Fibroblast of the aortic adventitia (primary cell): Measurements from ENCODE around the gene KIF21A. TPM values are rescaled to one million over a fixed set of nuclear protein-coding genes. Genes with fewer than 3 reads are reported as not detected.
A peak's percentile ranks its signal among the peaks of the same experiment; 100 is the strongest.
"Not testable (repeated sequence)": the region's sequence is repeated elsewhere in the genome, so short reads cannot be mapped to it uniquely, and the experiment has no call there.

Source experiments
- DNase-seq: peaks from one replicate; pipeline ENCODE4 v3.0.0-alpha.2; 2010; ENCODE audit warnings: low read depth
- H3K4me3 ChIP-seq: 2 replicates; pipeline ENCODE4 v1.5.1; 2011; ENCODE audit warnings: low read depth, mild to moderate bottlenecking, control low read depth, low read length, moderate library complexity
- total RNA-seq: library from RNA; depleted of rRNA; stranded (reverse); fragments of >200 nt; gene quantifications from 2 replicates; pipeline ENCODE4 v1.2.3, GENCODE V29; 2012; ENCODE audit warnings: low replicate concordance
- TF ChIP-seq, protein P1 (sequence below): IDR thresholded peaks from 2 replicates; pipeline ENCODE4 v1.5.1; 2011; ENCODE audit warnings: mild to moderate bottlenecking, low read length, control low read depth, inconsistent platforms; ENCODE audit not compliant: insufficient read depth

KIF21A gene
- total RNA-seq, 1 donor: 10.8 TPM

DNA sequence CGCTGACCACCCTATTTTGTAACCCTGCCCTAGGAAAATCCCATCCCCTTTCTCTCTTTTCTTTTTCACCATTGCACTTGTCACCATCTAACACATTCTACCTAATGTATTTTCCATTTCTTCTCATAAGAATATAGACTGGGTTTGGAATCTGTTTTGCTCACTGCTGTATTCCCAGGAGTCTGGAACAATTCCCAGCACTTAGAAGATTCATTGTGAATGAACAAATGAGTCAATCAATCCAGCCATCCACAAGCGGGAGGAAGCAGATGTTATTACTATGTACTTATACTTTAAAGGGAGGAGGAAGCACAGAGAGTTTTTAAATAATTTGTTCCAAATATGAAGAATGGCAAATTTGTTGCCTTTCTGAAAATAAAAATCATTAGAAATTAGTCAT, 142.1 kb downstream of the KIF21A start:
- DNase-seq: peak; percentile 27
- TF ChIP-seq, protein P1, sequence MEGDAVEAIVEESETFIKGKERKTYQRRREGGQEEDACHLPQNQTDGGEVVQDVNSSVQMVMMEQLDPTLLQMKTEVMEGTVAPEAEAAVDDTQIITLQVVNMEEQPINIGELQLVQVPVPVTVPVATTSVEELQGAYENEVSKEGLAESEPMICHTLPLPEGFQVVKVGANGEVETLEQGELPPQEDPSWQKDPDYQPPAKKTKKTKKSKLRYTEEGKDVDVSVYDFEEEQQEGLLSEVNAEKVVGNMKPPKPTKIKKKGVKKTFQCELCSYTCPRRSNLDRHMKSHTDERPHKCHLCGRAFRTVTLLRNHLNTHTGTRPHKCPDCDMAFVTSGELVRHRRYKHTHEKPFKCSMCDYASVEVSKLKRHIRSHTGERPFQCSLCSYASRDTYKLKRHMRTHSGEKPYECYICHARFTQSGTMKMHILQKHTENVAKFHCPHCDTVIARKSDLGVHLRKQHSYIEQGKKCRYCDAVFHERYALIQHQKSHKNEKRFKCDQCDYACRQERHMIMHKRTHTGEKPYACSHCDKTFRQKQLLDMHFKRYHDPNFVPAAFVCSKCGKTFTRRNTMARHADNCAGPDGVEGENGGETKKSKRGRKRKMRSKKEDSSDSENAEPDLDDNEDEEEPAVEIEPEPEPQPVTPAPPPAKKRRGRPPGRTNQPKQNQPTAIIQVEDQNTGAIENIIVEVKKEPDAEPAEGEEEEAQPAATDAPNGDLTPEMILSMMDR: no peak
- no peak overlapping the region for H3K4me3 ChIP-seq

DNA sequence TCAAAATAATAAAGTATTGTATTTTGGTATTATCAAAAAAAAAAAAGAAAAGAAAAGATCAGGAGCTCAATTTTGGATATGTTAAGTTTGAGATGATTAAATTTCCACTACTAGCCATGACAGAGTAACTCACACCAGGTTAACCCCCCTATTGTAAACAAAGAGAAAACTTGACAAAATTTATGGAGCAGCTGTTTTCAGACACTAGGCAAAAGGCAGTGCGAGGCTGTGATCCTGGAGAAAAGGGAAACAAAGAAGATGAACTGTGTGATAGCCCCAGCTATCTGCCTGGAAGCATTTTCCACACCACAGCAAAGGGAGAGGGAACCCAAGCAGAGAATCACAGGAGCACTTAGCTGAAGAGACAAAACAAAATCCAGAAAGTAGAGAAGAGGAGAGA, 145.0 kb downstream of the KIF21A start:
- no peak overlapping the region for H3K4me3 ChIP-seq
- TF ChIP-seq, protein P1: no peak
- DNase-seq: no peak

DNA sequence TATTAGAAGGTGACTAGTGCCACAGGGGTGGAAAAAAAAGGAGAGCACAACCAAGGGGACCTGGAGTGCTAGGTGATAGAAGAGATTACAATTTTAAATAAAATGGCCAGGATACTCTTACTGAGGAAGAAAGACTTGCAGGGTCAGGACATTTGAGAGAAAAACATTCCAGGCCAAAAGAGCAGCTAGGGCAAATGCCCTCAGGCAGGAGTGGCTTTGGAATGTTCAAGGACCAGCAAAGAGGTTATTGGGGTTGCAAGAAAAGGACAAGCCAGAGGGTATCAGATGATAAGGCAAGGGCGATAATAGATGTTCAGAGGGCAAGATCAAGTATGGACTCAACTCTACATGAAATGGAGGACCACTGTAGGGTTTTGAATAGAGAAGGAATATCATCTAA, 146.4 kb downstream of the KIF21A start:
- TF ChIP-seq, protein P1: no peak
- DNase-seq: no peak

DNA sequence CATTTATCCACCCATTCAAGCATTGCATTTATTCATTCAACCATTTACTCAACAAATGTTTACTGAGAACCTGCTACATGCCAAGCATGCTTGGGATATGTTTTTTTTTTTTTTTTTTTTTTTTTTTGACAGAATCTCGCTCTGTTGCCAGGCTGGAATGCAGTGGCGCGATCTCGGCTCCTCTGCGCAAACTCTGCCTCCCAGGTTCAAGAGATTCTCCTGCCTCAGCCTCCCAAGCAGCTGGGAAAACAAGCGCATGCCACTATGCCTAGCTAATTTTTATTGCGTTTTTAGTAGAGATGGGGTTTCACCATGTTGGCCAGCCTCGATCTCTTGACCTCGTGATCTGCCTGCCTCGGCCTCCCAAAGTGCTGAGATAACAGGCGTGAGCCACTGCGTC, 147.3 kb downstream of the KIF21A start:
- DNase-seq, H3K4me3 ChIP-seq: not testable (repeated sequence)

More for the DNA sequence above, 146.4 kb downstream of the KIF21A start:
- H3K4me3 ChIP-seq: no peak overlapping the region

DNA sequence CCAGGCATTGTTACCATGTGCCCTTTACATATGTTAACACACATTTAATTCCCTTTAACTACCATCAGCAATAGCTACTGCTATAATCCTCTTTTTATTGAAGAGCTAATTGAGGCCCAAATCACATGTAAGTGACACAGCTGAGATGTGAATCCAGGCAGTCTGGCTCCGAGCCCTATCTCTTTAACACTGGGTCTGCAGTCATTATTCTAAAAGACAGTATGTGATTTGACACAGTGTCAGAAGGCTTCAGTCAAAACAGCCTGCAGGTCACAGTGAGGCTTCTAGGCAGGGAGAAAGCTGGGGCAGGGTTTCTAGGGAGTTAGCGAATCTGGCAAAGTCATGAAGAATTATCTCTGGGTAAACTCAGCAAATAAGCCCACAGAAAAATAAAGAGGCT, 148.2 kb downstream of the KIF21A start:
- DNase-seq: no peak
- no peak overlapping the region for H3K4me3 ChIP-seq
- TF ChIP-seq, protein P1: no peak

DNA sequence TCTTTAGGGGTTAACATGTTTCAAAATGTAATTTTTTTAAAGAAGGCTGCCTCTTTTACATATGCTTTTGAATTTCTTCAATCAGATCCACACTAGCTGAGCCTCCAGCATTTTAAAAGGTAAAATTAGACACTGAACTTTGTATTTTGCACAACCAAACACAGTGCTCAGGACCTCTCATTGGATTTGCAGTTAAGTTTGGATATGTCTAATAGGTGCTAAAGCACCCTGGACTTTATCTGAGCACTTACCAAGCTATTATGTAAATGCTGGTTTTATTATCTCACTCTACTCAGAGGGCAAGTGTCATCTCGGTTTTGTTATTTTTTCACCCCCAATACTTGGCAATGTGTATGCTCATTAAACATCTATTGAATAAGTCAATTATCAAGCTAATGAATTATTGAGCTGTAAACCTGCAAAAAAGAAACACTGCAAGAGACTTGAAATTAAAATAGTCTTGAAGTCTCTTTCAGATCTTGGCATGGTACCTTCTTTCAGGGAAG, 150.7 kb downstream of the KIF21A start:
- H3K4me3 ChIP-seq: no peak overlapping the region
- DNase-seq: no peak
- TF ChIP-seq, protein P1: no peak

DNA sequence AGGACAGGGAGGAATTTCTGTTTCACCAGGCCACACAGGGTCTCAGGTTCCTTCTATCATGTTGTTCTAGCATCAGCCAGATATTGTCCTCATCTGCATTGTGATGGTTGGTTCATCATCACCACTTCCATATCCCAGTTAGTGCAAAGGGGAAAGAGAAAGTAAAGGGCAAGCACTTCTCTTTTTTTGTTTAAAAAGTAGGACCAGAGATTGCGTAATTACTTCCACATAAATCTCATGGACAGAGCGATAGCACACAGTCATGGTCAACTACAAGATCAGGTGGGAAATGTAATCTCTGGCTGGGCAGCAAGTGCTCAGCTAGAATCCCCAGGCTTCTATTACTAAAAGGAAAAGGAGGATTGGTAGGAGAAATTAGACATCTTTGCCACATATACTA, 155.1 kb downstream of the KIF21A start:
- no peak for DNase-seq
- TF ChIP-seq, protein P1: no peak
- H3K4me3 ChIP-seq: no peak overlapping the region

DNA sequence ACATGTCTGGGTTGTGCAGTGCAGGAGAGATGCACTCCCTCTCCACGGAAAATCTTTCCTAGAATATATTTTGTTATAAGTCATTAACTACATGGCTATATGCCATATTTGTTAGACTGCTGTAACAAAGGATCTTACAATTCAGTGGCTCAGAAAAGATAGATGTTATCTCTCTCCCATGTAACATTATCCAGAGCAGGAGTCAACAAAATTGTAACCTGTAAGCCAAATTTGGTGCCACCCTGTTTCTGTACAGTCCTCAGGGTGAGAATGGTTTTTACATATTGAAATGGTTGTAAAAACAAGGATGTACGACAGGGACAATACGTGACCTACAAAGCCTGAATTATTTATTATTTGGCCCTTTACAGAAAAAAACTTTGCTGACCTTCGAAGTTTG, 155.5 kb downstream of the KIF21A start:
- TF ChIP-seq, protein P1: no peak
- no peak overlapping the region for H3K4me3 ChIP-seq
- DNase-seq: no peak
